ENCODE data around the gene C8A.

The C8A gene

DNA sequence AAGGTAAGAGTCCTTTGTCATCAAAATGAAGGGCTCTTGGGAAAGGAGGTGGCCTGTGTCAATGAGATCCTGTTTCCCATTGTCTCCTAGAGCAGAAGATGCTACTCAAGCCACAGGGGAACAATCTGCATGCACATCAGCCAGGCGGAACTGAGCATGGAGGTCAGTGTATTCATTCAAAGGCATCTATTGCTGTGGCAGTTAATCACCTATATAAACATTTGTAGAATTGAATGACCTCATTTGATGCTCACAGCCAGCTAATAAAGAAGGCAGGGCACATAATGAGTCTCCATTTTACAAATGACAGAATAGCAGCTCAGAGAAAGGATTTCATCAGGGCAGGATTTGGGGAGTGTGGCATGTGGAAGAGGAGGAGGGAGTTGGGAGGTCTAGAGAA lies 29.7 kb upstream of the C8A start:
- no peak overlapping the region for H3K9ac ChIP-seq (ENCODE audit: low read depth, low read length, poor library complexity)
- H3K27ac ChIP-seq (replicated peaks; ENCODE audit: low read length), result no peak overlapping the region
- no CpG with 5 or more reads among the region's 1 CpG for WGBS, 2 donors (ENCODE audit: extremely low coverage in 2 of 2, insufficient read length in 2 of 2, insufficient replicate concordance in 1 of 2)
- no peak overlapping the region for H4K91ac ChIP-seq (ENCODE audit: low read depth, low read length, poor library complexity)
- H3K36me3 ChIP-seq (replicated peaks in 1 of 2; ENCODE audit: control insufficient read depth in 2 of 2, insufficient read depth in 2 of 2, low read length in 2 of 2), result no peaks in the 10 kb centered on the region
- no peak overlapping the region for H3K4me2 ChIP-seq (ENCODE audit: insufficient read depth, low read length, poor library complexity, severe bottlenecking)
- H2BK15ac ChIP-seq (ENCODE audit: low read length), result no peak overlapping the region
- H2AFZ ChIP-seq (ENCODE audit: low read length), result no peak overlapping the region
- H3K18ac ChIP-seq (ENCODE audit: low read length), result no peak overlapping the region
- H3K4me3 ChIP-seq (ENCODE audit: low read length in 2 of 2), result no peak overlapping the region
- H2BK12ac ChIP-seq (ENCODE audit: low read length), result no peak overlapping the region
- H3K79me1 ChIP-seq (ENCODE audit: low read depth, low read length), result no peaks in the 10 kb centered on the region
- no peak overlapping the region for H2BK5ac ChIP-seq (ENCODE audit: low read length)
- no peak overlapping the region for H3K4ac ChIP-seq (ENCODE audit: low read length)
- no peak overlapping the region for H2BK120ac ChIP-seq (ENCODE audit: low read depth, low read length)
- no peak overlapping the region for H3K23ac ChIP-seq (ENCODE audit: low read depth, low read length, poor library complexity)
- no peak overlapping the region for H2AK5ac ChIP-seq (ENCODE audit: low read depth, low read length)
- H3K14ac ChIP-seq (ENCODE audit: low read length), result no peak overlapping the region
- peaks cover 0 to 6% of the 10 kb centered on the region in 2 donors for H3K4me1 ChIP-seq (ENCODE audit: control insufficient read depth in 2 of 2, insufficient read depth in 1 of 2, low read depth in 1 of 2, low read length in 2 of 2)
- no peak overlapping the region for H4K8ac ChIP-seq (ENCODE audit: low read depth, low read length)
- peaks cover 0 to 4% (median 0%) of the 10 kb centered on the region in 3 experiments for H3K27me3 ChIP-seq (ENCODE audit: control insufficient read depth in 3 of 3, insufficient read depth in 3 of 3, low read depth in 1 of 3, low read length in 3 of 3)
- DNase-seq (ENCODE audit: low spot score), result no peak
- no peaks in the 10 kb centered on the region for H3K9me3 ChIP-seq (replicated peaks in 1 of 2; ENCODE audit: control insufficient read depth in 2 of 2, insufficient read depth in 1 of 2, low read depth in 1 of 2, low read length in 2 of 2)

DNA sequence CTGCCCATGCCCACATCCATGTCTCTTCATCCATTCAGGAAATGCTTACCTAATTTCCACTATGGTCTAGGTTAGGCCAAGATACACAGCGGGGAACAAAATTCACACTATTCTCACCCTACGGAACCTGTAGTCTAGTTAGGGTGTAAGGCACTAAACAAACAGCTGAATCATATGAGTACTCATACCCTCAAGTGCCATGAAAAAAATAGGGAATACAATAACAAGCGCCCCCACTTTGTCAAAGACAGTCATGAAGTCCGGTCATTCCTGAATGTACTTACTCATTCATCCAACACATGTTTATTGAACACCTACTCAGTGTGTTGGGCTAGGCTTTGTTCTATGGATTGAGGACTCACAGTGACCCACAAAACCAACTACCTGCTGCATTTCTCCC lies 29.2 kb upstream of the C8A start:
- Histone ChIP-seq H3K23ac (ENCODE audit: low read depth, low read length, poor library complexity) (no peak overlapping the region), H2AFZ (ENCODE audit: low read length) (no peak overlapping the region), H3K4ac (ENCODE audit: low read length) (no peak overlapping the region), H2BK15ac (ENCODE audit: low read length) (no peak overlapping the region), H3K4me1 (ENCODE audit: control insufficient read depth in 2 of 2, insufficient read depth in 1 of 2, low read depth in 1 of 2, low read length in 2 of 2) (peaks cover 0 to 6% of the 10 kb centered on the region in 2 donors), H2BK12ac (ENCODE audit: low read length) (no peak overlapping the region), H2BK120ac (ENCODE audit: low read depth, low read length) (no peak overlapping the region), H4K91ac (ENCODE audit: low read depth, low read length, poor library complexity) (no peak overlapping the region), H3K4me2 (ENCODE audit: insufficient read depth, low read length, poor library complexity, severe bottlenecking) (no peak overlapping the region), H3K18ac (ENCODE audit: low read length) (no peak overlapping the region), H4K8ac (ENCODE audit: low read depth, low read length) (no peak overlapping the region), H2BK5ac (ENCODE audit: low read length) (no peak overlapping the region), H3K79me1 (ENCODE audit: low read depth, low read length) (no peaks in the 10 kb centered on the region), H3K27ac (replicated peaks; ENCODE audit: low read length) (no peak overlapping the region), H2AK5ac (ENCODE audit: low read depth, low read length) (no peak overlapping the region), H3K14ac (ENCODE audit: low read length) (no peak overlapping the region), H3K9ac (ENCODE audit: low read depth, low read length, poor library complexity) (no peak overlapping the region), H3K27me3 (ENCODE audit: control insufficient read depth in 3 of 3, insufficient read depth in 3 of 3, low read depth in 1 of 3, low read length in 3 of 3) (peaks cover 0 to 4% (median 0%) of the 10 kb centered on the region in 3 experiments), H3K36me3 (replicated peaks in 1 of 2; ENCODE audit: control insufficient read depth in 2 of 2, insufficient read depth in 2 of 2, low read length in 2 of 2) (no peaks in the 10 kb centered on the region), H3K4me3 (ENCODE audit: low read length in 2 of 2) (no peak overlapping the region), H3K9me3 (replicated peaks in 1 of 2; ENCODE audit: control insufficient read depth in 2 of 2, insufficient read depth in 1 of 2, low read depth in 1 of 2, low read length in 2 of 2) (no peaks in the 10 kb centered on the region)
- no CpG with 5 or more reads among the region's 4 CpGs for WGBS, 2 donors (ENCODE audit: extremely low coverage in 2 of 2, insufficient read length in 2 of 2, insufficient replicate concordance in 1 of 2)
- no peak for DNase-seq (ENCODE audit: low spot score)

- H3K14ac ChIP-seq (ENCODE audit: low read length), result no peak overlapping the region
- H3K4me3 ChIP-seq (ENCODE audit: low read length in 2 of 2), result no peak overlapping the region
- no peak overlapping the region for H3K9ac ChIP-seq (ENCODE audit: low read depth, low read length, poor library complexity)
- no peak overlapping the region for H2BK15ac ChIP-seq (ENCODE audit: low read length)
- no peak overlapping the region for H3K4ac ChIP-seq (ENCODE audit: low read length)
- H4K8ac ChIP-seq (ENCODE audit: low read depth, low read length), result no peak overlapping the region
- no peak overlapping the region for H4K91ac ChIP-seq (ENCODE audit: low read depth, low read length, poor library complexity)
- no peak overlapping the region for H3K4me2 ChIP-seq (ENCODE audit: insufficient read depth, low read length, poor library complexity, severe bottlenecking)
- no peak overlapping the region for H2BK120ac ChIP-seq (ENCODE audit: low read depth, low read length)
- no peak overlapping the region for H2BK12ac ChIP-seq (ENCODE audit: low read length)
- no peaks in the 10 kb centered on the region for H3K79me1 ChIP-seq (ENCODE audit: low read depth, low read length)
- no peak for DNase-seq (ENCODE audit: low spot score)
- no peak overlapping the region for H2AFZ ChIP-seq (ENCODE audit: low read length)
- no peak overlapping the region for H3K23ac ChIP-seq (ENCODE audit: low read depth, low read length, poor library complexity)
- H3K9me3 ChIP-seq (replicated peaks in 1 of 2; ENCODE audit: control insufficient read depth in 2 of 2, insufficient read depth in 1 of 2, low read depth in 1 of 2, low read length in 2 of 2), result no peaks in the 10 kb centered on the region
- peaks cover 0 to 4% (median 0%) of the 10 kb centered on the region in 3 experiments for H3K27me3 ChIP-seq (ENCODE audit: control insufficient read depth in 3 of 3, insufficient read depth in 3 of 3, low read depth in 1 of 3, low read length in 3 of 3)
- no peak overlapping the region for H3K18ac ChIP-seq (ENCODE audit: low read length)
- no peak overlapping the region for H2AK5ac ChIP-seq (ENCODE audit: low read depth, low read length)
- H3K27ac ChIP-seq (replicated peaks; ENCODE audit: low read length), result no peak overlapping the region
- H2BK5ac ChIP-seq (ENCODE audit: low read length), result no peak overlapping the region
- peaks cover 0 to 7% of the 10 kb centered on the region in 2 donors for H3K4me1 ChIP-seq (ENCODE audit: control insufficient read depth in 2 of 2, insufficient read depth in 1 of 2, low read depth in 1 of 2, low read length in 2 of 2)
- H3K36me3 ChIP-seq (replicated peaks in 1 of 2; ENCODE audit: control insufficient read depth in 2 of 2, insufficient read depth in 2 of 2, low read length in 2 of 2), result no peaks in the 10 kb centered on the region
Measured at GRCh38 chr1:56827711-56828110, 26.9 kb upstream of the C8A start.

GRCh38 chr1:56830052-56830451 lies 24.5 kb upstream of the C8A start:
- Histone ChIP-seq H2AK5ac (ENCODE audit: low read depth, low read length) (no peak overlapping the region), H2AFZ (ENCODE audit: low read length) (no peak overlapping the region), H3K36me3 (replicated peaks in 1 of 2; ENCODE audit: control insufficient read depth in 2 of 2, insufficient read depth in 2 of 2, low read length in 2 of 2) (no peaks in the 10 kb centered on the region), H3K27ac (replicated peaks; ENCODE audit: low read length) (no peak overlapping the region), H3K27me3 (ENCODE audit: control insufficient read depth in 3 of 3, insufficient read depth in 3 of 3, low read depth in 1 of 3, low read length in 3 of 3) (peaks cover 0 to 4% (median 0%) of the 10 kb centered on the region in 3 experiments), H3K4me3 (ENCODE audit: low read length in 2 of 2) (no peak overlapping the region), H3K9me3 (replicated peaks in 1 of 2; ENCODE audit: control insufficient read depth in 2 of 2, insufficient read depth in 1 of 2, low read depth in 1 of 2, low read length in 2 of 2) (no peaks in the 10 kb centered on the region), H3K23ac (ENCODE audit: low read depth, low read length, poor library complexity) (no peak overlapping the region), H3K79me1 (ENCODE audit: low read depth, low read length) (no peaks in the 10 kb centered on the region), H2BK15ac (ENCODE audit: low read length) (no peak overlapping the region), H2BK120ac (ENCODE audit: low read depth, low read length) (no peak overlapping the region), H4K8ac (ENCODE audit: low read depth, low read length) (no peak overlapping the region), H2BK12ac (ENCODE audit: low read length) (no peak overlapping the region), H3K4me2 (ENCODE audit: insufficient read depth, low read length, poor library complexity, severe bottlenecking) (no peak overlapping the region), H3K9ac (ENCODE audit: low read depth, low read length, poor library complexity) (no peak overlapping the region), H3K14ac (ENCODE audit: low read length) (no peak overlapping the region), H4K91ac (ENCODE audit: low read depth, low read length, poor library complexity) (no peak overlapping the region), H2BK5ac (ENCODE audit: low read length) (no peak overlapping the region), H3K18ac (ENCODE audit: low read length) (no peak overlapping the region), H3K4ac (ENCODE audit: low read length) (no peak overlapping the region), H3K4me1 (ENCODE audit: control insufficient read depth in 2 of 2, insufficient read depth in 1 of 2, low read depth in 1 of 2, low read length in 2 of 2) (peaks cover 0 to 3% of the 10 kb centered on the region in 2 donors)
- WGBS, 2 donors (ENCODE audit: extremely low coverage in 2 of 2, insufficient read length in 2 of 2, insufficient replicate concordance in 1 of 2), result no CpG with 5 or more reads among the region's 4 CpGs
- no peak for DNase-seq (ENCODE audit: low spot score)

Measured in neuronal stem cell (in vitro differentiated cells).